Lung microvascular endothelial cell (primary cell): Measurements from ENCODE around the gene UGT1A6. TPM values are rescaled to one million over a fixed set of nuclear protein-coding genes. Genes with fewer than 3 reads are reported as not detected.
"Not testable (repeated sequence)": the region's sequence is repeated elsewhere in the genome, so short reads cannot be mapped to it uniquely, and the experiment has no call there.

ENCODE experiments used
- DNase-seq, 2 donors: peaks; one replicate each; pipeline versions ENCODE4 v3.0.0 to v3.0.0-alpha.2; 2010; ENCODE audit warnings: low read depth in 2 of 2
- total RNA-seq: library from RNA; depleted of rRNA; stranded (reverse); fragments of >200 nt; gene quantifications from 2 replicates; pipeline ENCODE4 v1.2.1, GENCODE V29; 2014

Gene UGT1A6
- total RNA-seq, 1 donor from 2014 or later: not detected

DNA sequence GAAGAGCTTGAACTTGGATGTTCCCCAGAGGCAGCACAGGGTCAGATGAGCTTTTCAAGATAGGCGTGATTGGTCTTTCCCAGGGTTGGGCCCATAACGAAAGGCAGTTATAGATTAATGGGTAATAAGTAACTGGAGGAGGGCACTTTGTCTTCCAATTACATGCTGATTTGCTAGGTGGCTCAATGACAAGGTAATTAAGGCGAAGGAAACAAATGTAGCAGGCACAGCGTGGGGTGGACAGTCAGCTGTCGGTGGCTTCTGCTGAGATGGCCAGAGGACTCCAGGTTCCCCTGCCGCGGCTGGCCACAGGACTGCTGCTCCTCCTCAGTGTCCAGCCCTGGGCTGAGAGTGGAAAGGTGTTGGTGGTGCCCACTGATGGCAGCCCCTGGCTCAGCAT is 25.9 kb downstream of the UGT1A6 start, which contains the start of gene UGT1A4:
Gene UGT1A4 (plus strand): TSS at position 185 of the 400 bp plus-strand sequence. CDS start 85 bp downstream, at position 270.
- no peak for DNase-seq

DNA sequence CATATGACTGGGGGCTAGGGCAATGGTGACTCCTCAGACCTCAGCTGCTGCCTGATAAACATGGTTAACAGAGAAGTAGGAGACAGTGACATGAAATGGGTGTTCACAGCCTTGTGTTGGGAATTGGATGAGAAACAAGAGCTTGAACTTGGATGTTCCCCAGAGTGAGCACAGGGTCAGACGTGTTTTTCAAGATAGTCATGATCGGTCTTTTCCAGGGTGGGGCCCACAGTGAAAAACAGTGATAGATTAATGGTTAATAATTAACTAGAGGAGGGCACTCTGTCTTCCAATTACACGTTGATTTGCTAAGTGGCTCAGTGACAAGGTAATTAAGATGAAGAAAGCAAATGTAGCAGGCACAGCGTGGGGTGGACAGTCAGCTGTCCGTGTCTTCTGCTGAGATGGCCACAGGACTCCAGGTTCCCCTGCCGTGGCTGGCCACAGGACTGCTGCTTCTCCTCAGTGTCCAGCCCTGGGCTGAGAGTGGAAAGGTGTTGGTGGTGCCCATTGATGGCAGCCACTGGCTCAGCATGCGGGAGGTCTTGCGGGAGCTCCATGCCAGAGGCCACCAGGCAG is 36.1 kb downstream of the UGT1A6 start, which contains the start of gene UGT1A3:
Gene UGT1A3 (plus strand): TSS at position 320 of the 579 bp plus-strand sequence. CDS start 85 bp downstream, at position 405.
- no peak for DNase-seq

DNA sequence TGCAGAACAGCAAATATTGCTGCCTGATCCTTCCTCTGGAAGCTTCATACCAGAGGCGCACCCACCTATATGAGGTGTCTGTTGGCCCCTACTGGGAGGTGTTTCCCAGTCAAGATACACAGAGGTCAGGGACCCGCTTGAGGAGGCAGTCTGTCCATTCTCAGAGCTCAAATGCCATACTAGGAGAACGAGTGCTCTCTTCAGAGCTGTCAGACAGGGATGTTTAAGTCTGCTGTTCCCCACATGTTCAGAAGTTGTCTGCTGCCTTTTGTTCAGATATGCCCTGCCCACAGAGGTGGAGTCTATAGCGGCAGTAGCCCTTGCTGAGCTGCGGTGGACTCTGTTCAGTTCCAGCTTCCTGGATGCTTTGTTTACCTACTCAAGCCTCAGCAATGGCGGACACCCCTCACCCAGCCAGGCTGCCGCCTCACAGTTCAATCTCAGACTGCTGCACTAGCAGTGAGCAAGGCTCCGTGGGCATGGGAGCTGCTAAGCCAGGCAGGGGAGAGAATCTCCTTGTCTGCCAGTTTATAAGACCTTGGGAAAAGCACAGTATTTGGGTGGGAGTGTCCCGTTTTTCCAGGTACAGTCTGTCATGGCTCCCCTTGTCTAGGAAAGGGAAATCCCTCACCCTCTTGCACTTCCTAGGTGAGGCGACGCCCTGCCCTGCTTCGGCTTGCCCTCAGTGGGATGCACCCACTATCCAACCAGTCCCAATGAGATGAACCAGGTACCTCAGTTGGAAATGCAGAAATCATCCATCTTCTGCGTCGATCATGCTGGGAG is 44.4 kb downstream of the UGT1A6 start:
- DNase-seq: not testable (repeated sequence)

DNA sequence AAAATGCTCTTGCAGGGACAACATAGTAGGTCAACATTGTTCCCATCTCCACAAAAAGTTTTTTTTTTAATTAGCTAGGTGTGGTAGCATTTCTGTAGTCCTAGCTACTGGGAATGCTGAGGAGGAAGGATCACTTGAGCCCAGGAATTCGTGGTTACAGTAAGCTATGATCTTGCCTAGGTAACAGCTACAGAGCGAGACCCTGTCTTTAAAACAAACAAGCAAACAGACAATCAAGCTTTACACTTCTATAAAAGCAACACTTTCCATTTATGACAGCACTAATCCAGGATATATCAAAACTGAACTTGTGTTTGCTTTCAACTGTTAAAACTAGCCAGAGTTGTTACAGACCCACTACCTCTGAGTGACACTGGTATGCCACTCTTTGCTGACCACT is 48.2 kb downstream of the UGT1A6 start:
- no peak for DNase-seq

DNA sequence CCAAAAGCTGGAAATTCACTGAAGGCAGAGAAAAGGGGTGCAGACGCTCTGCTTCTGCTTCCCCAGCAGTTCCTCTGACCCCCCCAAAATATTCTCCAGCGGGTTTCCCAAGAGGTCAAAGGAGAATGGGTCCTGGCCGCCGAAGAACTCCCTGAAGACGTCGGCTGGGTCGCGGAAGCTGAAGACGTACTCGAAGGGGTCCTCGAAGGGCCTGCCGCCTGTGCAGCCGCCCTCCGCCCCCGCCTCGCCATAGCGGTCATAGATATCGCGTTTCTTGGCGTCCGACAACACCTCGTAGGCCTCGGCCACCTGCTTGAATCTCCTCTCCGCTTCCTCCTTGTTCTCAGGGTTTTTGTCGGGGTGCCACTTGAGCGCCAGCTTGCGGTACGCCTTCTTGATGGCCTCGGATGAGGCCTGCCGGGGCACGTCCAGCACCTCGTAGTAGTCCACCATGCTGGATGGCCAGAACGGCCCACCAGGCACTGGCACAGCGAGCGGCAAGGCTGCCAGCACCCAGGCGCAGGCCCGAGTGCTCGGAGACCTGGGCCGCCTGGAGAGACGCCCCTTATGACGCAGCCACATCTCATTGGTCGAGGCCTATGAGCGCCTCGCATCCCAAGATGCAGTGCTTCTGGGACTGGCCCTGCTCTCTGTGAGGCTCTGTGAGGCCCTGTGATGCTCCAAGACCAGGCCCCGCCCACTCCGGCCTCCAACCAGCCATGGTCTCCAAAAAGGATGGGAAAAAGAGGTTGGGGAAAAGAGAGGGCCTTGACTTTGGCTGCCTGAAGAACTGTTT is 51.0 kb downstream of the UGT1A6 start:
- DNase-seq: no peak

DNA sequence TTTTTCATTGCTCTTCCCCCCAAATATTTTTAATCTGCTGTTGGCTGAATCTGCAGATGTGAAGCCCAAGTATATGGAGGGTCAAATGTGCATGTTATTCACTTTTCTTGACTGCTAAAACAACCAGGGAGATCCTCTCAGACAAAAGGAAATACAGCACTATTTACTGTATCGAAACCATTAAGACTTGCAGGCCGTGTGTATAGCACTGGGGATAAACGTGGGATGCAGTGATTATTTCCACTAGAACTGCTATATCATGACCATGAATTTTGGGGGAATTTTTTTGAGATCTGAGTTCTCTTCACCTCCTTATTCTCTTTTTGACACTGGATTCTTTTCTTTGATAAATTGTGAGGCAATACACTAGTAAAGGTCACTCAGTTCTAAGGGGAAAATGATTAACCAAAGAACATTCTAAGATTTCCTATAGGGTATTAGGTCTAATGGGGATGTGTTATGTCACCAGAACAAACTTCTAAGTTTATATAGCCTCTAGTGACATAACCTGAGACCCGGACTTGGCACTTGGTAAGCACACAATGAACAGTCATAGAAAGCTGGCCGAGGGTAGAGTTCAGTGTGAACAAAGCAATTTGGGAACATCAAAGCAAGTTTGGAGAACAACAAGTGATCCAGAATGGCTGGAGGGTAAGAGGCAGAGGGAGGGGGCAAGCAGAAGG is 52.5 kb downstream of the UGT1A6 start:
- no peak for DNase-seq

DNA sequence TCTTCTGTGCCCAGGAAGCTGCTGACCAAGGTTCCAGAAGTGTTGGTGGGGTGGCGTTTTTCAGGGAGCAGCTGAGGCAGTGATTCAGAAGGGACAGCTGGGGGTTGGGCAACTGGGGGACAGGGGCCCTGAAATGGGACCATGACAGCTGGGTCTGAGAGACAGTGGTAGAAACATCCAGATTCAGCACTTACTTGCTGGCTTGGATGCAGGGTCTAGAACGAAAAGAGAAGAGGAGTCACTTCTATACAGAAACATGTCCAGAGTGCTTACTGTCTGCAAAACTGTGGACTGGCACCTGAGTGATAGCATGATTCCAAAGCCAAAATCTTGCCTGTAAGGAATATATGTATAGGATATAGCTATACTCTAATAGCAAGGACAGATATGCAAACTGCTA is 53.1 kb downstream of the UGT1A6 start:
- DNase-seq: not testable (repeated sequence)

DNA sequence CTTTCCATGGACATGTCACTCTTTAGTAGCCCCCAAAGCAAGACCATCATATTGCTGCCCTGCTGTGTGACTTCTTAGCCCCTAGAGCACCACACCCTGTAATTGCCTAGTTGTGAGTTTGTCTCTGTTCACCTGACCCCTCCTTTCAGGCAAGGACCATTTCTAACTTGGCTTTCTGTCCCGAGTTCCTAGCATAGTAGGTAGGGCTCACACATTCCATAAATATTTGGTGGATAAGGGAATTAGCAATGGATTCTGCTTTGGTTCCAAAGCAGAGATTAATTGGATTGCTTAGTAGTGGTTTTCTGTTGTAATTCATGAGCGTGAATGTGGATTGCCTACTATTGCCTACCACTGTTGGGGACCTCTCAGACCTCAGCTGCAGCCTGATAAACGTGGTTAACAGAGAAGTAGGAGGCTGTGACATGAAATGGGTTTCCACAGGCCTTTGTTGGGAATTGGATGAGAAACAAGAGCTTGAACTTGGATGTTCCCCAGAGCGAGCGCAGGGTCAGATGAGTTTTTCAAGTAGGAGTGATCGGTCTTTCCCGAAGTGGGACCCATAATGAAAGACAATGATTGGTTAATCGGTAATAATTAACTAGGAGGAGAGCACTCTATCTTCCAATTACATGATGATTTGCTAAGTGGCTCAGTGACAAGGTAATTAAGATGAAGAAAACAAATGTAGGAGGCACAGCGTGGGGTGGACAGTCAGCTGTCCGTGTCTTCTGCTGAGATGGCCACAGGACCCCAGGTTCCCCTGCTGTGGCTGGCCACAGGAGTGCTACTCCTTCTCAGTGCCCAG is 54.0 kb downstream of the UGT1A6 start:
- no peak for DNase-seq

DNA sequence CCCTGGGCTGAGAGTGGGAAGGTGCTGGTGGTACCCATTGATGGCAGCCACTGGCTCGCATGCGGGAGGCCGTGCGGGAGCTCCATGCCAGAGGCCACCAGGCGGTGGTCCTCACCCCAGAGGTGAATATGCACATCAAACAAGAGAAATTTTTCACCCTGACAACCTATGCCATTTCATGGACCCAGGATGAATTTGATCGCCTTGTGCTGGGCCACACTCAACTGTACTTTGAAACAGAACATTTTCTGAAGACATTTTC is 54.5 kb downstream of the UGT1A6 start:
- DNase-seq: no peak

DNA sequence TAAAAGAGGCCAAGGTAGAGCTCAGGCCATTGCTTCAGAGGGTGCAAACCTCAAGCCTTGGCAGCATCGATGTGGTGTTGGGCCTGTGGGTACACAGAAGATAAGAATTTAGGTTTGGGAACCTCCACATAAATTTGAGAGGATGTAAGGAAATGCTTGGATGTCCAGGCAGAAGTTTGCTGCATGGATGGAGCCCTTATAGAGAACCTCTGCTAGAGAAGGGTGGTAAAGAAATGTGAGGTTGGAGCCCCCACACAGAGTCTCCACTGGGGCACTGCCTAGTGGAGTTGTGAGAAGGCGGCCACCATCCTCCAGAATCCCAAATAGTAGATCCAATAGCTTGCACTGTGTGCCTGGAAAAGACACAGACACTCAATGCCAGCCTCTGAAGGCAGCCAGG is 58.0 kb downstream of the UGT1A6 start:
- not testable (repeated sequence) for DNase-seq

DNA sequence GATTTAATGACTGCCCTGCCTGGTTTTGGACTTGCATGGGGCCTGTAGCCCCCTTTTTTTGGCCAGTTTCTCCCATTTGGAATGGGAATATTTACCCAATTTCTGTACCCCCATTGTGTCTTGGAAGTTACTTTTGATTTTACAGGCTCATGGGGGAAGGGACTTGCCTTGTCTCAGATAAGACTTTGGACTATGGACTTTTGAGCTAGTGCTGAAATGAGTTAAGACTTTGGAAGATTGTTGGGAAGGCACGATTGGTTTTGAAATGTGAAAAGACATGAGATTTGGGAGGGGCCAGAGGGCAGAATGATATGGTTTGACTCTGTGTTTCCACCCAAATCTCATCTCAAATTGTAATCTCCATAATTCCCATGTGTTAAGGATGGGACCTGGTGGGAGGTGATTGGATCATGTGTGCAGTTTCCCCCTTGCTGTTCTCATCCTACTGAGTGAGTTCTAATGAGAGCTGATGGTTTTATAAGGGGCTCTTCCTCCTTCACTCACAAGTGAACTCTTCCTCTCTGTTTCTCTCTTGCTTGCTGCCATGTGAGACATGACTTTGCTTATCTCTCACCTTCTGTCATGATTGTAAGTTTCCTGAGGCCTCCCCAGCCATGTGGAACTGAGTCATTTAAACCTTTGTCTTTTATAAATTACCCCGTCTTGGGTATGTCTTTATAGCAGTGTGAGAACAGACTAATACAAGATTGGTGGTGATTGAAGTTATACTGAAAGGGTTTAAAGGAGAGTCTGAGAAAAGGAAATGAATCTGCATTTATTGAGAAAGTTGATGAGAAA is 58.7 kb downstream of the UGT1A6 start:
- DNase-seq: not testable (repeated sequence)

DNA sequence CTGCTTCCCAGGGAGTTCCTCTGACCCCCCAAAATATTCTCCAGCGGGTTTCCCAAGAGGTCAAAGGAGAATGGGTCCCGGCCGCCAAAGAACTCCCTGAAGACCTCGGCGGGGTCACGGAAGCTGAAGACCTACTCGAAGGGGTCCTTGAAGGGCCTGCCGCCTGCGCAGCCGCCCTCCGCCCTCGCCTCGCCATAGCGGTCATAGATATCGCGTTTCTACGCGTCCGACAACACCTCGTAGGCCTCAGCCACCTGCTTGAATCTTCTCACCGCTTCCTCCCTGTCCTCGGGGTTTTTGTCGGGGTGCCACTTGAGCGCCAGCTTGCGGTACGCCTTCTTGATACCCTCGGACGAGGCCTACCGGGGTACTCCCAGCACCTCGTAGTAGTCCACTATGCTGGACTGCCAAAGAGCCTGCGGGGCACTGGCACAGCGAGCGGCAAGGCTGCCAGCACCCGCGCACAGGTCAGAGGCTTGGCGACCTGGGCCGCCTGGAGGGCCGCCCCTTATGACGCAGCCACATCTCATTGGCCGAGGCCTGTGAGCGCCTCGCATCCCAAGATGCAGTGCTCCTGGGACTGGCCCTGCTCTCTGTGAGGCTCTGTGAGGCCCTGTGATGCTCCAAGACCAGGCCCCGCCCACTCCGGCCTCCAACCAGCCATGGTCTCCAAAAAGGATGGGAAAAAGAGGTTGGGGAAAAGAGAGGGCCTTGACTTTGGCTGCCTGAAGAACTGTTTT is 62.4 kb downstream of the UGT1A6 start:
- no peak for DNase-seq

DNA sequence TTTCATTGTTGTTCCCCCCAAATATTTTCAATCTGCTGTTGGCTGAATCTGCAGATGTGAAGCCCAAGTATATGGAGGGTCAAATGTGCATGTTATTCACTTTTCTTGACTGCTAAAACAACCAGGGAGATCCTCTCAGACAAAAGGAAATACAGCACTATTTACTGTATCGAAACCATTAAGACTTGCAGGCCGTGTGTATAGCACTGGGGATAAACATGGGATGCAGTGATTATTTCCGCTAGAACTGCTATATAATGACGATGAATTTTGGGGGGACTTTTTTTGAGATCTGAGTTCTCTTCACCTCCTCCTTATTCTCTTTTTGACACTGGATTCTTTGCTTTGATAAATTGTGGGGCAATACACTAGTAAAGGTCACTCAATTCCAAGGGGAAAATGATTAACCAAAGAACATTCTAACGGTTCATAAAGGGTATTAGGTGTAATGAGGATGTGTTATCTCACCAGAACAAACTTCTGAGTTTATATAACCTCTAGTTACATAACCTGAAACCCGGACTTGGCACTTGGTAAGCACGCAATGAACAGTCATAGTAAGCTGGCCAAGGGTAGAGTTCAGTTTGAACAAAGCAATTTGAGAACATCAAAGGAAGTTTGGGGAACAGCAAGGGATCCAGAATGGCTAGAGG is 63.9 kb downstream of the UGT1A6 start:
- no peak for DNase-seq

DNA sequence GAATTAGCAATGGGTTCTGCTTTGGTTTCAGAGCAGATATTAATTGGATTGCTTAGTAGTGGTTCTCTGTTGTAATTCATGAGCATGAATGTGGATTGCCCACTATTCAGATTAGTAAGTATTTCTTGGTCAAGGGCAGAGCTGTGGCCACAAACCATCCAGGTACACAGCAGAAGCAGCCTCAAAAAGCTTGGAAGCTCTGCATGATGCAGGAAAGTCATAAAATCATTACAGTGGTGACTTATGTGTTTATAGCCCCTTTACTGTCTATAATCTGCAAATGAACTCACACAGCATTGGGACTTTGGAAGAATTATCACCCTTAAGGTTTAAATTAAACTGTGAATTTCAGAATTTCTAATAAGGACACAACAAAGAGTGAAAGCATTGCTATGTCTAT is 65.5 kb downstream of the UGT1A6 start:
- no peak for DNase-seq

DNA sequence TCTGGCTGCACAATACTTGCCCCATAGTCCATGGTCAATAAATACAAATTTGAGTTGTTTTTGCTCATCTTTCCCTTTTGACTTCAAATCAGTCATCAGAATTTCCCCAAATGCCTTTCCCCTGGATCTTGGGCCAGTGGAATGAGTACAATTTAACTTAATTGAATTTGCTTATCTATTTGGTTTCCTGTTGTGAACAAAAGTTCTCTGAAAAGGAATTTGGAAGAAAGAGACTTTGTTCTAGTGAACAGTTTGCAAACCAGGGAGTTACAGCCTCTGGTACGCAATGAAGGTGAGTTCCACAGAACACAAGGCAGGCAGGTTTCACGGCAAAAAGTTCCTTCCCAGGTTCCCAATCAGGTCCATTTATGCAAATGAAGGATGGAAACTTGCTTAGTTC is 66.2 kb downstream of the UGT1A6 start:
- no peak for DNase-seq

DNA sequence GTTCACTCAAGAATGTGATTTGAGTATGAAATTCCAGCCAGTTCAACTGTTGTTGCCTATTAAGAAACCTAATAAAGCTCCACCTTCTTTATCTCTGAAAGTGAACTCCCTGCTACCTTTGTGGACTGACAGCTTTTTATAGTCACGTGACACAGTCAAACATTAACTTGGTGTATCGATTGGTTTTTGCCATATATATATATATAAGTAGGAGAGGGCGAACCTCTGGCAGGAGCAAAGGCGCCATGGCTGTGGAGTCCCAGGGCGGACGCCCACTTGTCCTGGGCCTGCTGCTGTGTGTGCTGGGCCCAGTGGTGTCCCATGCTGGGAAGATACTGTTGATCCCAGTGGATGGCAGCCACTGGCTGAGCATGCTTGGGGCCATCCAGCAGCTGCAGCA is 67.4 kb downstream of the UGT1A6 start, which contains the start of gene UGT1A1:
Gene UGT1A1 (plus strand): TSS at position 228 of the 400 bp plus-strand sequence. CDS start 18 bp downstream, at position 246.
- DNase-seq: no peak

DNA sequence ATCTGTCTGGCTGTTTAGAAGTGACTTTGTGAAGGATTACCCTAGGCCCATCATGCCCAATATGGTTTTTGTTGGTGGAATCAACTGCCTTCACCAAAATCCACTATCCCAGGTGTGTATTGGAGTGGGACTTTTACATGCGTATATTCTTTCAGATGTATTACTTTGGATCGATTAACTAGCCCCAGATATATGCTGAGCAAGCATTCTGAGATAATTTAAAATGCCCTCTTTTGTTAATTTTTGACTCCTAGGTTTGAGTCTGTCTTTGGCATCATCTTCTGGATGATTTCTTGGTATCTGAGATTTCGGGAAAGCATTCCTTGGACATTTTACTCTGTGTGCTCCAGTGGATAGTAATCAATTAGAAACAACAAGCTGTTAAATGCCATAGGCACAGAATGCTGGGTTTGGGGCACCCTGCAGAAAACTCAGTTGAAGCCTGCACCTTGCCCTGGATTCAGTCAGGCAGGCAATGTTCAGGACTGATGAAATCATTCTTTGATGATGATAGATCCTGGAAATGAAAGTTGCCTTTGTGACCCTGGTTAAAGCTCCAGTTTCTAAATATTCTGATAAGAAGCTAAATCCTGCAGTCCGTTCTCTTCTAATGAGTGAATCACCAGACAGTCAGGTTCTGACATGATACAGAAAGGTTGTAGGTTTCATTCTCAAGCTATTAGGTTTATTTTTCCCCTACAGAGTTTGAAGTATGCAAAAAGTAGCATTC is 68.5 kb downstream of the UGT1A6 start:
- no peak for DNase-seq

DNA sequence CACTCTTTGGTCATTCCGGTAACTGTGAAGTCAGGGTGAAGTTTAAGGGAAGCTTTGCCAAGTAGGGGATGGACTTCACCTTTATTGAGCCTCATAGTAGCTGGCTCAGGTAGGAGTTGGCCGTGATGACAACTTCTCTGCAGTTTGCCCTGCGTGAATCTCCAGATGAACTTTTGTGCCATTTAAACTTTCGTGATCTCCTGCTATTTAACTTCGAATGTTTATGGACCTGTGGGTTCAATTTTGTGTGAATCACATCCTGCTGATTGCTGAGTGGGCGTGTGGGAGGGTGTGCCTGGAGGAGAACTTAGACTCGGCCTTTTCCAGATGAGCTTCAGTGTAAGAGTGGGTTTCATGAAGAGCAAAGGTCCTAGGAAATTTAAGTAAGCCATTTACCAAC is 71.6 kb downstream of the UGT1A6 start:
- peak in 1 of 2 donors; percentile 7 for DNase-seq
